Measurements from ENCODE around the gene SEMA4A. TPM values are rescaled to one million over a fixed set of nuclear protein-coding genes. Genes with fewer than 3 reads are reported as not detected.

SEMA4A gene
- polyA plus RNA-seq, 1 of the 3 experiments (the other 2 are of a cell fraction) = 1.3 TPM

DNA sequence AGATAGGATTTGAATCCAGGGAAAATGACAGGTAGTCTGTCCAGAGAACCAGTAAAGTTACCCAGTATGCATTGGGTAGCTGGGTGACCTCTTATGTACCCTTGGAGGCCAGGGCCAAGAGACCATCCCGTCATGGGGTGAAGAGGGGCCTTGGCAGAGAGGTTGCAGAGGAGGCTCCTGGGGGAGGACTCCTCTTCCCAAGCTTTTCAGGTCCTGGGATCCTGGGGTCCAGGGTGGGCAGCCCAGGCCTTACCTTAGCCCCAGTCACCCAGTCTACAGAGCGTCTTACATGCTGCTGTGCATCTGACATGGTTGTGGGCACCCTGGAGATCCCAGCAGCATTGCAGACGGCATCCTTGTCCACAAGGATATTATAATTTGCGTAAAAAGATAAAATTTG lies 73.4 kb downstream of the SEMA4A start:
- H3K27ac ChIP-seq (ENCODE audit: low read depth in 2 of 2, low read length in 1 of 2) = no peak overlapping the region
- H3K4me3 ChIP-seq (ENCODE audit: low read depth in 2 of 2, low read length in 1 of 2) = no peak overlapping the region
- H3K27me3 ChIP-seq (ENCODE audit: insufficient read depth) = no peaks in the 10 kb centered on the region
- no peaks in the 10 kb centered on the region; a peak in 1 of 4 replicates for H3K4me1 ChIP-seq (ENCODE audit: control insufficient read depth in 1 of 2, insufficient read depth in 2 of 2, low read depth in 1 of 2, low read length in 1 of 2)
- peaks cover 12% of the 10 kb centered on the region for H3K79me2 ChIP-seq (ENCODE audit: insufficient read depth)
- H3K9ac ChIP-seq = no peak overlapping the region
- H4K20me1 ChIP-seq (ENCODE audit: insufficient read depth) = no peaks in the 10 kb centered on the region
- no peaks in the 10 kb centered on the region for H3K9me3 ChIP-seq
- no peak overlapping the region; the same call in 1 of the 2 replicates for H2AFZ ChIP-seq (ENCODE audit: low read depth)
- H3K9me2 ChIP-seq = no peaks in the 10 kb centered on the region
- WGBS (ENCODE audit: low lambda C conversion rate) = 100% methylated on average over 2 of the region's 4 CpGs
- ChIA-PET POLR2A (no interaction called here), CTCF (interaction anchor here (1.2 to 7.1 kb wide), 13 partner anchors 12 to 142 kb away, joined by 3 to 121 read pairs (median 26); partner anchors contain the start of genes PAQR6, PMF1 and SLC25A44)
- no peak for DNase-seq
- no peak overlapping the region for H3K4me2 ChIP-seq
- peaks cover 0 to 20% of the 10 kb centered on the region in 2 experiments for H3K36me3 ChIP-seq (replicated peaks in 1 of 2; ENCODE audit: control insufficient read depth in 1 of 2, insufficient read depth in 2 of 2, low read length in 1 of 2)
- peaks cover 24% of the 10 kb centered on the region for H3F3A ChIP-seq (replicated peaks; ENCODE audit: insufficient read depth)
- no peak for TF ChIP-seq ELF1 (IDR thresholded peaks at IDR 0.05)
- no peak for TF ChIP-seq FOSL2 (IDR thresholded peaks at IDR 0.05; ENCODE audit: borderline replicate concordance, low read depth)
- TF ChIP-seq, protein P1, sequence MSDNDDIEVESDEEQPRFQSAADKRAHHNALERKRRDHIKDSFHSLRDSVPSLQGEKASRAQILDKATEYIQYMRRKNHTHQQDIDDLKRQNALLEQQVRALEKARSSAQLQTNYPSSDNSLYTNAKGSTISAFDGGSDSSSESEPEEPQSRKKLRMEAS (IDR thresholded peaks at IDR 0.05; ENCODE audit: low read depth) = no peak
- TF ChIP-seq MXI1 (IDR thresholded peaks at IDR 0.05; ENCODE audit: low read depth, low read length) = no peak
- no peak for TF ChIP-seq YY1 (IDR thresholded peaks at IDR 0.05; ENCODE audit: low read depth)
- TF ChIP-seq GABPA (IDR thresholded peaks at IDR 0.05; ENCODE audit: low read depth) = no peak
- no peak for TF ChIP-seq JUND (IDR thresholded peaks at IDR 0.05)
- TF ChIP-seq NFIC (IDR thresholded peaks at IDR 0.05; ENCODE audit: borderline replicate concordance) = no peak
- TF ChIP-seq, protein P2, sequence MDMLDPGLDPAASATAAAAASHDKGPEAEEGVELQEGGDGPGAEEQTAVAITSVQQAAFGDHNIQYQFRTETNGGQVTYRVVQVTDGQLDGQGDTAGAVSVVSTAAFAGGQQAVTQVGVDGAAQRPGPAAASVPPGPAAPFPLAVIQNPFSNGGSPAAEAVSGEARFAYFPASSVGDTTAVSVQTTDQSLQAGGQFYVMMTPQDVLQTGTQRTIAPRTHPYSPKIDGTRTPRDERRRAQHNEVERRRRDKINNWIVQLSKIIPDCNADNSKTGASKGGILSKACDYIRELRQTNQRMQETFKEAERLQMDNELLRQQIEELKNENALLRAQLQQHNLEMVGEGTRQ (IDR thresholded peaks at IDR 0.05; ENCODE audit: borderline replicate concordance, low read depth, low read length) = no peak

Small RNA genes lying within 50 kb of the gene (small RNA-seq; reads per million reads assigned to genes)
- 0 reads per million in 7 experiments for gene RF00568

Other genes starting within 250 kb of the SEMA4A start
- 28.8 and 35.3 TPM in 2 replicates for gene RIT1, start 242.2 kb upstream of the SEMA4A start, polyA plus RNA-seq (2012; rRNA removed)
- gene KHDC4, start 219.2 kb upstream of the SEMA4A start, polyA plus RNA-seq (2012; rRNA removed) = 43.1 and 94.4 TPM in 2 replicates
- not detected in 2 replicates for gene RXFP4, start 211.9 kb upstream of the SEMA4A start, polyA plus RNA-seq (2012; rRNA removed)
- gene ARHGEF2, start 175.0 kb upstream of the SEMA4A start, polyA plus RNA-seq (2012; rRNA removed) = 32.4 and 50.8 TPM in 2 replicates
- gene SSR2, start 132.6 kb upstream of the SEMA4A start, polyA plus RNA-seq (2012; rRNA removed) = 1,136 and 1,763 TPM in 2 replicates
- gene UBQLN4, start 99.8 kb upstream of the SEMA4A start, polyA plus RNA-seq (2012; rRNA removed) = 37.0 and 45.6 TPM in 2 replicates
- gene LAMTOR2, start 98.8 kb upstream of the SEMA4A start, polyA plus RNA-seq (2012; rRNA removed) = 184 and 230 TPM in 2 replicates
- gene RAB25, start 92.4 kb upstream of the SEMA4A start, polyA plus RNA-seq (2012; rRNA removed) = not detected in 2 replicates
- 15.1 and 16.2 TPM in 2 replicates for gene MEX3A, start 71.1 kb upstream of the SEMA4A start, polyA plus RNA-seq (2012; rRNA removed)
- gene LMNA, start 38.9 kb upstream of the SEMA4A start, polyA plus RNA-seq (2012; rRNA removed) = 726 and 983 TPM in 2 replicates
- gene SLC25A44, start 40.5 kb downstream of the SEMA4A start, polyA plus RNA-seq (2012; rRNA removed) = 28.5 and 40.2 TPM in 2 replicates
- 72.5 and 89.5 TPM in 2 replicates for gene PMF1, start 59.4 kb downstream of the SEMA4A start, polyA plus RNA-seq (2012; rRNA removed)
- gene BGLAP, start 88.6 kb downstream of the SEMA4A start, polyA plus RNA-seq (2012; rRNA removed) = 0.96 and 1.1 TPM in 2 replicates
- 2.4 and 3.5 TPM in 2 replicates for gene PAQR6, start 94.5 kb downstream of the SEMA4A start, polyA plus RNA-seq (2012; rRNA removed)
- gene SMG5, start 129.2 kb downstream of the SEMA4A start, polyA plus RNA-seq (2012; rRNA removed) = 21.3 and 28.2 TPM in 2 replicates
- gene TMEM79, start 130.7 kb downstream of the SEMA4A start, polyA plus RNA-seq (2012; rRNA removed) = 4.2 and 4.5 TPM in 2 replicates
- gene GLMP, start 142.1 kb downstream of the SEMA4A start, polyA plus RNA-seq (2012; rRNA removed) = 40.5 and 41.7 TPM in 2 replicates
- not detected in 2 replicates for gene VHLL, start 145.7 kb downstream of the SEMA4A start, polyA plus RNA-seq (2012; rRNA removed)
- 295 and 359 TPM in 2 replicates for gene CCT3, start 184.7 kb downstream of the SEMA4A start, polyA plus RNA-seq (2012; rRNA removed)
- gene TSACC, start 184.9 kb downstream of the SEMA4A start, polyA plus RNA-seq (2012; rRNA removed) = 1.5 TPM in 2 replicates
- 0.18 TPM in 1 of 2 replicates, not detected in the other for gene RHBG, start 215.6 kb downstream of the SEMA4A start, polyA plus RNA-seq (2012; rRNA removed)